CD4-positive, alpha-beta memory T cell (primary cell): ENCODE results near the gene EFNA4. TPM values are rescaled to one million over a fixed set of nuclear protein-coding genes. Genes with fewer than 3 reads are reported as not detected.

Experiments
- CTCF ChIA-PET: fragments of 350-600 bp; sonication (Branson Sonifier 250); formaldehyde crosslinking; loops from one replicate; lab custom pipeline; 2021; ENCODE audit warnings: inconsistent platforms; ENCODE audit not compliant: partially characterized antibody; lab: Charles Lee
- POLR2A ChIA-PET: fragments of 350-600 bp; sonication (Branson Sonifier 250); formaldehyde crosslinking; loops from one replicate; lab custom pipeline; 2021; ENCODE audit not compliant: partially characterized antibody; lab: Charles Lee
- DNase-seq, 5 donors: peaks; one replicate each; pipeline versions ENCODE4 v3.0.0 to v3.0.0-alpha.2; 2020 to 2022; ENCODE audit warnings: mixed read lengths in 1 of 5
- H3K27ac ChIP-seq: one replicate; pipeline ENCODE4 v1.7.0; 2013; ENCODE audit warnings: low read depth, low read length
- H3K27me3 ChIP-seq: 2 replicates; pipeline ENCODE4 v1.7.0; 2013; ENCODE audit warnings: mild to moderate bottlenecking, low read length, moderate library complexity; ENCODE audit not compliant: insufficient read depth
- H3K36me3 ChIP-seq: 2 replicates; pipeline ENCODE4 v1.7.0; 2013; ENCODE audit warnings: mild to moderate bottlenecking, low read length, moderate library complexity; ENCODE audit not compliant: insufficient read depth
- H3K4me1 ChIP-seq: 2 replicates; pipeline ENCODE4 v1.7.0; 2013; ENCODE audit warnings: mild to moderate bottlenecking, low read length, moderate library complexity; ENCODE audit not compliant: insufficient read depth
- H3K4me3 ChIP-seq, 2 donors: one replicate each; pipeline ENCODE4 v1.7.0; 2013; ENCODE audit warnings: low read length in 2 of 2, mild to moderate bottlenecking in 1 of 2
- H3K9me3 ChIP-seq, 2 donors: one replicate each; pipeline ENCODE4 v1.7.0; 2013; ENCODE audit warnings: low read length in 2 of 2, control low read depth in 1 of 2; ENCODE audit not compliant: control insufficient read depth in 1 of 2
- H3K27ac Mint-ChIP-seq, 7 donors: one replicate each; pipeline ENCODE4 v1.8.0; 2020 to 2021; ENCODE audit warnings: mixed read lengths in 7 of 7, mild to moderate bottlenecking in 6 of 7, inconsistent platforms in 3 of 7, moderate library complexity in 3 of 7
- H3K27me3 Mint-ChIP-seq, 2 donors: one replicate each; pipeline ENCODE4 v1.8.0; 2020 to 2021; ENCODE audit warnings: mixed read lengths in 2 of 2
- H3K36me3 Mint-ChIP-seq, 2 donors: one replicate each; pipeline ENCODE4 v1.8.0; 2020 to 2021; ENCODE audit warnings: mixed read lengths in 2 of 2, inconsistent platforms in 1 of 2, mild to moderate bottlenecking in 1 of 2
- H3K4me1 Mint-ChIP-seq, 4 donors: one replicate each; pipeline ENCODE4 v1.8.0; 2020 to 2021; ENCODE audit warnings: mixed read lengths in 4 of 4, mild to moderate bottlenecking in 1 of 4
- H3K4me3 Mint-ChIP-seq, 8 donors: one replicate each; pipeline ENCODE4 v1.8.0; 2020 to 2021; ENCODE audit warnings: mixed read lengths in 8 of 8, mild to moderate bottlenecking in 7 of 8, moderate library complexity in 6 of 8, inconsistent platforms in 3 of 8
- H3K9me3 Mint-ChIP-seq, 8 donors: one replicate each; pipeline ENCODE4 v1.8.0; 2020 to 2021; ENCODE audit warnings: mixed read lengths in 8 of 8, mild to moderate bottlenecking in 5 of 8, inconsistent platforms in 3 of 8, moderate library complexity in 1 of 8
- intact Hi-C: fragments of 100-400 bp; cut with micrococcal nuclease; formaldehyde crosslinking; loops from one replicate; pipeline ENCODE4 v1.15.1; 2023
- polyA plus RNA-seq, 2 donors: library from polyadenylated mRNA; unstranded; fragments of 300-500 nt; fragmentation: Illumina TruSeq; gene quantifications; one replicate each; pipeline ENCODE4 v1.2.3, GENCODE V29; 2021
- total RNA-seq, 2 experiments: library from RNA; stranded (reverse); gene quantifications; one replicate each; pipeline ENCODE4 v1.2.3, GENCODE V29; 2021

Gene EFNA4
- total and polyA plus RNA-seq, 4 experiments from 2014 or later, result 2.5 to 8.5 (median 4.7) TPM

GRCh38 chr1:155078469-155079209 is 15.1 kb downstream of the EFNA4 start, which contains the start of gene EFNA3:
TSS of gene EFNA3 (plus strand) at chr1:155078837. CDS start at chr1:155078942, 105 bp downstream.
- no peaks in the 10 kb centered on the region for H3K9me3 ChIP-seq
- no peaks in the 10 kb centered on the region for H3K36me3 ChIP-seq
- CTCF ChIA-PET, result interaction anchor here (0.6 to 2.4 kb wide), 7 partner anchors 16 to 173 kb away, joined by 3 to 10 read pairs (median 3); partner anchors contain the start of gene EFNA4
- peak within 1 kb of the TSS; percentile 41 to 42 for H3K4me3 ChIP-seq
- H3K4me3 Mint-ChIP-seq, result peak within 1 kb of the TSS; percentile 82 to 93 (median 86)
- no peaks in the 10 kb centered on the region for H3K36me3 Mint-ChIP-seq
- peaks cover 24 to 61% (median 40%) of the 10 kb centered on the region in 4 donors for H3K4me1 Mint-ChIP-seq
- no peaks in the 10 kb centered on the region for H3K9me3 Mint-ChIP-seq
- peaks cover 9 to 23% of the 10 kb centered on the region in 2 donors for H3K27me3 Mint-ChIP-seq
- H3K4me1 ChIP-seq, result peaks cover 55% of the 10 kb centered on the region
- peaks cover 25% of the 10 kb centered on the region for H3K27me3 ChIP-seq
- no peak within 1 kb of the TSS for H3K27ac ChIP-seq
- peak within 1 kb of the TSS; percentile 59 to 84 (median 71) for H3K27ac Mint-ChIP-seq
- intact Hi-C loops, result no loop called here
- POLR2A ChIA-PET, result interaction anchor here (0.5 to 2.9 kb wide), 8 partner anchors 8 to 1418 kb away, joined by 3 to 16 read pairs (median 4); partner anchors contain the start of genes ADAM15 and EFNA4
- DNase-seq, result peak in 4 of 5 donors; percentile 52 to 64 (median 53)

DNA sequence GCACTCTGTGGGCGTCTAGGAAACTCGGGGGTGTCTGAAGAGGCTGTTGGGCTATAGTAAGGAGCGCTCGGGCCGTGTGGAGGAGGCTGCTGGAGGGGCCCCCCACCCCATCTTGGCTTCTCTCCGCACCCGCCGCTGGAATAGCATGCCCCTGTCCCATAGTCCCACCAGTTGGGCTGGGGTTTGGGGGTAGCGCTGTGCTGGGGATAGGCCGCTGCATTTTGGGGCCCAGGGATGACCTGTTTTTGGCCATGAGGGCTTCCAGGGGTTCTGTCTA is 15.6 kb downstream of the EFNA4 start:
- Mint-ChIP-seq H3K4me1 (peaks cover 23 to 62% (median 40%) of the 10 kb centered on the region in 4 donors), H3K9me3 (no peaks in the 10 kb centered on the region), H3K27me3 (peaks cover 11 to 27% of the 10 kb centered on the region in 2 donors), H3K27ac (peak overlapping the region in 6 of 7 donors; percentile 60 to 84 (median 72)), H3K4me3 (peak overlapping the region; percentile 82 to 93 (median 86)), H3K36me3 (no peaks in the 10 kb centered on the region)
- intact Hi-C loops, result no loop called here
- Histone ChIP-seq H3K9me3 (no peaks in the 10 kb centered on the region), H3K27ac (no peak overlapping the region), H3K4me1 (peaks cover 54% of the 10 kb centered on the region), H3K27me3 (peaks cover 30% of the 10 kb centered on the region), H3K4me3 (peak overlapping the region; percentile 41 to 42), H3K36me3 (no peaks in the 10 kb centered on the region)
- ChIA-PET POLR2A (interaction anchor here (0.9 to 2.9 kb wide), 6 partner anchors 8 to 51 kb away, joined by 3 to 16 read pairs (median 6); partner anchors contain the start of genes ADAM15 and EFNA4), CTCF (interaction anchor here (0.8 to 2.4 kb wide), 5 partner anchors 17 to 54 kb away, joined by 3 to 10 read pairs (median 3); partner anchors contain the start of gene EFNA4)
- DNase-seq, result no peak

DNA sequence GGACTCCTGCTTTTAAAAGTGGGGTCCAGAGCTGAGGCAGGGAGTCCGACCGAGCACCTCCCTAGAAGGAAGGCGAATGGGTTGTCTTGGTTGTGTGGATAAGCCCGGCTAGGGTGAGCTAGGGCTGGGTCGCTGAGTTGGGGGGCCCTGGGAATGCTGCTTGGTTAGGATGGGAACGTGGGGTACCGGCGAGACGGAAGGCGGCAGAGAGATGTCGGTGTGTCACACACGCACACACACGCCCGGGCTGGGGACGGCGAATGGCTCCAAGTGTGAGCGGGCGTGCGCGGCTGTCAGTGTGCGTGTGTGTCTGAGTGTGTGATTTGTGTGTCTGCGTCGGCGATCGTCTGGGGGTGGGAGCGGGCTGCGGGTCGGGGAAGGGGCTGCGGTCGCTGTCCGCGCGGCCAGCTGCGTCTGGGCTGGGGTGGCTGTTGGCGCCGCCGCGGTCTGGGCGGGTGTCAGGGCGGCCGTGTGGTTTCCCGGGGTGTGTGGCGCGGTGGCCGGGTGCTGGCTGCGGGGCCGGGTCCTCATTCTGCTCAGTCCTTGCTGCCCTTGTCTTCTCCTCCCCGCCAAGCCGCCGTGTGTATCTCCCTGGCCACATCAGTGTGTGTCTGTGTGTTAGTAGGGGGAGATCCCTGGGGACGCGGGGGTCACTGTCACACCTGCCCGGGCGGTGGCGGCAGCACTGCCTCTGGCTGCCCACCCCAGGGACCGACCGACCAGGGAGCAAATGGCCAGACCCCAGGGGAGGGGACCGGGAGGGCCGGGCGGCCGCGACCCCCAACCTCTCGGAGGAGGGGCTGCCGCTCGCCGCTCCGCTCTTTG is 16.2 kb downstream of the EFNA4 start:
- H3K27ac Mint-ChIP-seq, result peak overlapping the region in 6 of 7 donors; percentile 65 to 84 (median 72)
- Histone ChIP-seq H3K9me3 (no peaks in the 10 kb centered on the region), H3K4me1 (peaks cover 59% of the 10 kb centered on the region), H3K36me3 (no peaks in the 10 kb centered on the region), H3K27me3 (peaks cover 34% of the 10 kb centered on the region), H3K4me3 (peak overlapping the region; percentile 41 to 42), H3K27ac (no peak overlapping the region)
- peaks cover 28 to 65% (median 43%) of the 10 kb centered on the region in 4 donors for H3K4me1 Mint-ChIP-seq
- H3K9me3 Mint-ChIP-seq, result no peaks in the 10 kb centered on the region
- peaks cover 13 to 33% of the 10 kb centered on the region in 2 donors for H3K27me3 Mint-ChIP-seq
- peaks cover 0 to under 1% of the 10 kb centered on the region in 2 donors for H3K36me3 Mint-ChIP-seq
- ChIA-PET POLR2A (interaction anchor here (0.9 to 2.9 kb wide), 11 partner anchors 9 to 124 kb away, joined by 3 to 16 read pairs (median 5); partner anchors contain the start of genes ADAM15, EFNA4 and PBXIP1), CTCF (interaction anchor here (0.8 to 2.4 kb wide), 4 partner anchors 14 to 35 kb away, joined by 3 to 10 read pairs (median 5); partner anchors contain the start of gene EFNA4)
- H3K4me3 Mint-ChIP-seq, result peak overlapping the region; percentile 82 to 93 (median 86)
- intact Hi-C loops, result loop anchor here (1.0 to 5.0 kb wide), 2 partner anchors 8 to 602 kb away; no protein-coding TSS in a partner anchor
- peak in 1 of 5 donors; percentile 32 for DNase-seq

GRCh38 chr1:155080312-155081228 is 17.0 kb downstream of the EFNA4 start:
- peaks cover 34% of the 10 kb centered on the region for H3K27me3 ChIP-seq
- H3K4me3 ChIP-seq, result peak overlapping the region; percentile 12 to 39
- CTCF ChIA-PET, result interaction anchor here (0.9 to 1.9 kb wide), 4 partner anchors 10 to 35 kb away, joined by 5 to 7 read pairs (median 5); no protein-coding TSS in a partner anchor
- peaks cover 31 to 71% (median 44%) of the 10 kb centered on the region in 4 donors for H3K4me1 Mint-ChIP-seq
- H3K36me3 Mint-ChIP-seq, result peaks cover 0 to 3% of the 10 kb centered on the region in 2 donors
- H3K27ac ChIP-seq, result no peak overlapping the region
- no peaks in the 10 kb centered on the region for H3K9me3 Mint-ChIP-seq
- DNase-seq, result peak in 1 of 5 donors; percentile 36
- peak overlapping the region; percentile 79 to 89 (median 84) for H3K4me3 Mint-ChIP-seq
- H3K27me3 Mint-ChIP-seq, result peaks cover 13 to 35% of the 10 kb centered on the region in 2 donors
- H3K9me3 ChIP-seq, result no peaks in the 10 kb centered on the region
- H3K27ac Mint-ChIP-seq, result peak overlapping the region in 1 of 7 donors; percentile 84
- no peaks in the 10 kb centered on the region for H3K36me3 ChIP-seq
- intact Hi-C loops, result loop anchor here (1.0 to 5.0 kb wide), 2 partner anchors 9 to 603 kb away; no protein-coding TSS in a partner anchor
- H3K4me1 ChIP-seq, result peaks cover 62% of the 10 kb centered on the region
- POLR2A ChIA-PET, result interaction anchor here (0.9 to 2.9 kb wide), 10 partner anchors 10 to 137 kb away, joined by 3 to 16 read pairs (median 4); partner anchors contain the start of genes EFNA4, PBXIP1 and PYGO2

DNA sequence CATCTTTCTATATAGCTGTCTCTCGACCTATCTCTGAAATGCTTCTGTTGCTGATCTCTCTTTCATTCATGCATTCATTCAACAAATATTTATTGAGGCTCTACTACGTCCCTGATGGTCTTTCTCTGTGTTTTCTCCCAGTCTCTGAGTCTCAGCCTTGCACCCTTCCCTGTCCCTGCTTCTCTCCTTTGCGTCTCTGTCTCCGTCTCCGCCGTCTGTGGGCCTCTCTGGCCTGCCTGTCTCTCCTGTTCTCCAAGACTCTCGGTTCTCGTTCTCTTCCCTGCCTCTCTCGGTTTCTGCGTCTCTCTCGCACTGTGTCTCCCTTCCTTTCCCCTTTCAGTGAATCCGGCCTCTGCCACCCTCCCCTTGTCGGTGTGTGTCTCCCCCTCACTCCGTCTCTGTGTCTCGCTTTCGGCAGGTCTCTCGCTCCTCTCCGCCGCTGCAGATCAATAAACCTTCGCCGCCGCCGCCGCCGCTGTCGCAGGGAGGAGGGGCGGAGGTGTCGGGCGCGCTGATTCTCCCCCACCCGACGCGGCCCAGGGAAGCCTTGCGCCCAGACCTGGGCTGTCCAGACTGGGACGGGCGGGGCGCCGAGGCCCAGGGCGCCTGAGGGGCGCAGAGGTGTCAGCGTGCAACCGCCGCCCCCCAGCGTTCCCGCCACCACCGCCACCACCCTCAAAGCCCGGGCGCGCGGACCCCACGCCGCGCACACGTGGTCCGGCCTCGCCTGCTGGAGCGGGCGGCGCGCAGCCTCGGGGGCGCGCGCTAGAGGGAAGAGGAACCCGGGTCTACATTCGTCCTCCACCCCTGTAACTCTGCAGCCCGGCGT is 18.1 kb downstream of the EFNA4 start:
- peak overlapping the region in 5 of 7 donors; percentile 1 to 93 (median 67) for H3K27ac Mint-ChIP-seq
- H3K36me3 ChIP-seq, result no peaks in the 10 kb centered on the region
- peak in 1 of 5 donors; percentile 39 for DNase-seq
- POLR2A ChIA-PET, result interaction anchor here (0.9 to 2.9 kb wide), 8 partner anchors 11 to 138 kb away, joined by 3 to 16 read pairs (median 4); partner anchors contain the start of genes EFNA4, PBXIP1 and PYGO2
- peaks cover 0 to 3% of the 10 kb centered on the region in 2 donors for H3K36me3 Mint-ChIP-seq
- H3K27me3 ChIP-seq, result peaks cover 34% of the 10 kb centered on the region
- H3K27me3 Mint-ChIP-seq, result peaks cover 13 to 35% of the 10 kb centered on the region in 2 donors
- CTCF ChIA-PET, result interaction anchor here (1.4 to 5.0 kb wide), 5 partner anchors 11 to 31 kb away, joined by 3 to 74 read pairs (median 6); partner anchors contain the start of genes ADAM15 and EFNA4
- no peak overlapping the region for H3K27ac ChIP-seq
- H3K4me3 Mint-ChIP-seq, result peak overlapping the region; percentile 79 to 89 (median 84)
- intact Hi-C loops, result loop anchor here (5.0 kb wide), 1 partner anchor 604 kb away; no protein-coding TSS in a partner anchor
- H3K4me1 ChIP-seq, result peaks cover 73% of the 10 kb centered on the region
- H3K4me3 ChIP-seq, result peak overlapping the region in 1 of 2 donors; percentile 41
- H3K9me3 Mint-ChIP-seq, result no peaks in the 10 kb centered on the region
- peaks cover 33 to 69% (median 47%) of the 10 kb centered on the region in 4 donors for H3K4me1 Mint-ChIP-seq
- H3K9me3 ChIP-seq, result no peaks in the 10 kb centered on the region
